HG03571 (cell line): Measurements from ENCODE around the gene CHST13.

Experiments
- ATAC-seq: cut with Tn5 transposase; IDR thresholded peaks from one replicate; pipeline ENCODE4 v1.9.1; 2021; ENCODE audit not compliant: unreplicated experiment

Gene CHST13

GRCh38 chr3:126508564-126508964, 15.4 kb upstream of the CHST13 start:
- ATAC-seq, result no peak

DNA sequence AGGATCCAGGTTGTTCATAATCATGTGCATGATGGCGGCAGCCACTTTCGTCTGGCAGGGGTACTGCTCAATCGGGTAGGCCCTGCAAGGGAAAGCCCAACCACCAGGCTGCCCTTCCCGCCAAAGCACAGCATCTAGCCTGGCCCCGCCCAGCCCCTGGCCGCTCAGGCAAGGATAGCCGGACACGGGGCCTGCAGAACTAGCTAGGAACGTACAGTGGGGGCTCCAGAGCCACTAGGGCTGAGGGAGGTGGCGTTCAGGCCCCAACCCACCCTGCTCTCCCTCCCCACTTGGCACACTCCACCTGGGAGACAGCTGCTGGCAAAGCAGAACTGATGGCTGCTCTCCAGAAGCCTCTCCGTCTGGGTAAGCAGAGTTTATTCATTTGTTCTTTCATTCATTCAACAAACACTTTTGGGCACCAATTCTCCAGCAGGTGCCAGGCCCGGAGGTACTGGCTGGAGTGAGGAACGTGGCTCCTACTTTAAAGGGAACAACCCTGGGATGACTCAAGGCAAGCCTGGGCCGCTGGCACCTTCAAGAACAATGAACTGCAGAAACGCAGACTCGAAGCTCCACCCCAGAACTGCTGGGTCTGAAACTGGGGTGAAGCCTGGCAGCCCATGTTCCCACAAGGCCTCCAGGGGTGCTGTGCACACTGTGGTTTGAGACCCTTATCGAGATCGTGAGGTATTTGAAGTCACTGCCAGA, 14.2 kb upstream of the CHST13 start:
- ATAC-seq, result no peak

GRCh38 chr3:126510308-126510910, 13.5 kb upstream of the CHST13 start:
- no peak for ATAC-seq

- ATAC-seq, result no peak
Measured at GRCh38 chr3:126511291-126511690, 12.7 kb upstream of the CHST13 start.

DNA sequence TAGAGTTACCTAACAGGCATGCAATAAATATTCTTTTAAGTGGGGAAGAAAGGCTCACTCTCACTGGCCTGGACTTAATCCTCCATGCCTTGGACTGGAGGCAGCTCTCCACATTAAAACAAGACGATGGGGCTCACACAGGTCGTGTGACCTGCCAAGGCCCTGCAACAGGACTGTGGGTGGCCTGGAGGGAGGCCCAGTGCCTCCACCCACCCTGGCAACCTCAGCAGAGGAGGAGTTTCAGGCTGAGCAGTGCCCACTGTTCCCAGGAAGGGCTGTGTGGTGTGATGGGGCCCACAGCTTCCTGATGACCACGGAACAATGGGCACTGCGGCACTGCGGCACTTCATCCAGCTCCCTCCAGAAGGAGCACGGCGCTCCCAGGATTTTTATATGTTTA, 11.9 kb upstream of the CHST13 start:
- no peak for ATAC-seq

GRCh38 chr3:126512916-126513650, 10.9 kb upstream of the CHST13 start:
- no peak for ATAC-seq

DNA sequence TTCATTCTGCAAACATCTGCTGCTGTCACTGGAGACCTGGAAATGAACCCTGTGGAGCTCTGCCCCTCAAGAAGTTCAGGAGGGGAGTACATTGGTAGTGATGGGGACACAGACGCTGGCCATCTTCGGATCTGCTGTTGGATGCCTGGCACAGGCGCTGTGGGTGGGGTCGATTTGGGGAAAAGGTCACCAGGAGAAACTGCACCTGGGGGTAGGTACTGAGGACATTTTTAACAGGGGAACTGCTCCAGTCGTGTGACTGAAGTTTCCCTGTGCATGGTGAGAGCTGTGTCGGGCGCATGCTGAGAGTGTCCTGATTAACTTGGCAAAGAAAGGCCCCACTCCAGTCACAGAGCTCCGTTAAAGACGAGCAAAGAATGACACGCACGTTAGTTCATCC, 9.8 kb upstream of the CHST13 start:
- no peak for ATAC-seq

GRCh38 chr3:126515066-126515706, 8.8 kb upstream of the CHST13 start:
- no peak for ATAC-seq

DNA sequence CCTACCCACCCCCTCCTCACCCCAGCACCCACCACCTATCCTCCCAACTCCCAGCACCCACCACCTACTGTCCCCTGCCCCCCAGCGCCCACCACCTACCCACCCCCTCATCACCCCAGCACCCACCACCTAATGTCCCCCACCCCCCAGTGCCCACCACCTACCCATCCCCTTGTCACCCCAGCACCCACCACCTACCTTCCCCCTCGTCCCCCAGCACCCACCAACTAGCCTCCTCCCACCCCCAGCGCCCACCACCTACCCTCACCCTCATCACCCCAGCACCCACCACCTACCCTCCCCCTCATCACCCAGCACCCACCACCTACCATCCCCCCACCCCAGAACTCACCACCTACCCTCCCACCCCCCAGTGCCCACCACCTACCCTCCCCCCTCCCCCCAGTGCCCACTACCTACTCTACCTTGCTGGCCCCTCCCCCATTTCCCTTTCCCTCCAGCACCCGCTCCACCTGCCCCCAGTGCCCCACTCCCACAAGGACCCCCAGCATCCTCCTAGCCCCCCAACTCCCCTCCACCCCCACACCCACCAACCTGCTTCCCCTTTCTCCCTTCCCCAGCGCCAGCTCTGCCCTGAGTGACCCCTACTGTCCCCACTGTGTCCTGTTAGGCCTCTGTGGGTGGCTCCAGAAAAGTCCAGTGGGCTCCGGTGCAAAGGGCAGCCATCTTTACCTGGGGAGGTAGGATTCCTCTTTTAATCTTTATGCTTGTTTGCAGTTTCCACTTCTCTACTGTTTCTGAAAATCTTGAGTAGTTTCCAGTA, 7.6 kb upstream of the CHST13 start:
- no peak for ATAC-seq

GRCh38 chr3:126516936-126517290, 7.0 kb upstream of the CHST13 start:
- no peak for ATAC-seq

- ATAC-seq, result no peak
Measured at GRCh38 chr3:126517291-126517951, 6.5 kb upstream of the CHST13 start, which contains the start of gene UROC1. Gene UROC1 (minus strand): TSS chr3:126517773. CDS start chr3:126517719, 54 bp downstream.

- ATAC-seq, result no peak
Measured at GRCh38 chr3:126517986-126518778, 5.8 kb upstream of the CHST13 start.

GRCh38 chr3:126518779-126519177, 5.2 kb upstream of the CHST13 start:
- no peak for ATAC-seq

- no peak for ATAC-seq
Measured at GRCh38 chr3:126519506-126520455, 4.2 kb upstream of the CHST13 start.

DNA sequence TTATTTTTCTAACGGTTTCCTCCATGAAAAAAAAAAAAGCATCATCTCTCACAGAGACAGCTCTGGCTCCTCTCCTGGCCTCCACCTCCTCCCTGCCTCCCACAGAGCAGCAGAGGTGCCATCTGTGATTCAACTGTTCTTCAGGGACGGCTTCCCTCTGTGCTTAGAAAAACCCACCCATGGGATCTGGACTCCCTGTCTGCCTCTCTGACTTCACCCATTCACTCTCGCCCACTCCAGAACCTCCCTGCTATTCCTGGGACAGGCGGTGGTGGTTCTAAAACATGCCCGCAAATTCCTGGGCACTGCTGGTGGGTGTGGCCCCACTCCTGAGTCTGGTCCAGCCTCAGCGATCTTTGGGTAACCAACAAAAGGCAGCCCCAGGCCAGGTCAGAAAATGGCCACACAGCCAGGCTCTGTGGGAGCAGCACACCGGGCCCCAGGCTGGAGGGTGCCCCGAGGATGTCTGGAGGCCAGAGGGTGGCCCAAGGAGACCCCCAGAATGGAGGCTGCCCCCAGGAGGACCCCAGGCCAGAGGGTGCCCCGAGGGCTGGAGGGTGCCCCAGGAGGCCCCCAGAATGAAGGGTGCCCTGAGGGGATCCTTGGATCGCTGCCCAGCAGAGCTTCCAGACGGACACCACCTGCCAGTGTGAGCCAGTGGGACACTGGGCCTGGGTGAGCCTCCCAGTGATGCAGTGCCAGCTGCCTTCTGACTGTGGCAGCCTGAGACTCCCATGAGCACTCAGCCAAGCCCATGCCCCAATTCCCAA, 2.6 kb upstream of the CHST13 start:
- no peak for ATAC-seq

DNA sequence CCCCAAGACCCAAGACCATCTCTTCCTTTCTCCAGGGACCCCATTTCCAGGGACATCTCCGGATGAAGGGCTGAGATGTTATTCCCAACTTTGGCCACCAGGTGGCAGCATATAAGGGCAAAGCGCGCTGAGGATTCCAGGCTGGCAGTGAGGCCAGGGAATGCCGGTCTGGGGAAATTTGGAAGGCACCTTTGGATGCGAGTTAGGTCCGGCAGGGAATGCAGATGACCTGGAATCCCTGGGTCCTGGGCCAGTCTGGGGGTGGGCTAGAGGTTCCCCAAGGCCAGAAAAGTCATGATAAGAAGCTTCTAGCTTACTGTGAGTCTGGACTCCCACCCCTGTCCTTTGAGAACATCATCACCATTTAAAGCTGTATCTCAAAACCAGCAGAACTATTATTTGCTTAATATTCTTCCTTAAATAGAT, 1.6 kb upstream of the CHST13 start:
- ATAC-seq, result no peak

- ATAC-seq, result no peak
Measured at GRCh38 chr3:126524429-126524988, 554 bp downstream of the CHST13 start.
